H9 (cell line): ENCODE measurements around the gene YTHDC2. TPM values are rescaled to one million over a fixed set of nuclear protein-coding genes. Genes with fewer than 3 reads are reported as not detected.

ENCODE experiments used
- DNase-seq: peaks from one replicate; pipeline ENCODE4 v3.0.0-alpha.2; 2017
- H2AFZ ChIP-seq: one replicate; pipeline ENCODE4 v1.6.1; 2013; ENCODE audit warnings: mild to moderate bottlenecking, low read length, control low read depth, moderate library complexity
- H2AK5ac ChIP-seq: 2 replicates; pipeline ENCODE4 v1.6.1; 2013; ENCODE audit warnings: low read length, control low read depth, mixed read lengths; ENCODE audit not compliant: insufficient read length
- H2BK120ac ChIP-seq: one replicate; pipeline ENCODE4 v1.6.1; 2013; ENCODE audit warnings: low read depth, mild to moderate bottlenecking, low read length, control low read depth, inconsistent platforms; ENCODE audit not compliant: poor library complexity, severe bottlenecking
- H2BK12ac ChIP-seq: 2 replicates; pipeline ENCODE4 v1.6.1; 2013; ENCODE audit warnings: low read length, control low read depth, mixed read lengths, low read depth; ENCODE audit not compliant: insufficient read length
- H2BK15ac ChIP-seq: 2 replicates; pipeline ENCODE4 v1.6.1; 2013; ENCODE audit warnings: low read depth, low read length, control low read depth
- H2BK20ac ChIP-seq: one replicate; pipeline ENCODE4 v1.6.1; 2013; ENCODE audit warnings: low read depth, mild to moderate bottlenecking, low read length, control low read depth, inconsistent platforms; ENCODE audit not compliant: poor library complexity, severe bottlenecking
- H2BK5ac ChIP-seq: 2 replicates; pipeline ENCODE4 v1.6.1; 2013; ENCODE audit warnings: low read length, control low read depth, mixed read lengths; ENCODE audit not compliant: insufficient read length
- H3K14ac ChIP-seq: 2 replicates; pipeline ENCODE4 v1.6.1; 2013; ENCODE audit warnings: low read length, control low read depth; ENCODE audit not compliant: insufficient read depth
- H3K18ac ChIP-seq: 2 replicates; pipeline ENCODE4 v1.6.1; 2013; ENCODE audit warnings: low read depth, mild to moderate bottlenecking, mixed read lengths, low read length, control low read depth; ENCODE audit not compliant: insufficient read length
- H3K23ac ChIP-seq: 2 replicates; pipeline ENCODE4 v1.6.1; 2013; ENCODE audit warnings: low read length, control low read depth, mixed read lengths, low read depth; ENCODE audit not compliant: insufficient read length
- H3K23me2 ChIP-seq: 2 replicates; pipeline ENCODE4 v1.6.1; 2013; ENCODE audit warnings: low read depth, mild to moderate bottlenecking, mixed read lengths, low read length, control low read depth; ENCODE audit not compliant: insufficient read length, poor library complexity, severe bottlenecking
- H3K27ac ChIP-seq: 2 replicates; pipeline ENCODE4 v1.5.1; 2013; ENCODE audit warnings: low read length, control low read depth, mixed read lengths, low read depth; ENCODE audit not compliant: insufficient read length
- H3K27me3 ChIP-seq: 2 replicates; pipeline ENCODE4 v1.6.1; 2013; ENCODE audit warnings: low read length, control low read depth, inconsistent platforms; ENCODE audit not compliant: insufficient read depth
- H3K4ac ChIP-seq: 2 replicates; pipeline ENCODE4 v1.6.1; 2013; ENCODE audit warnings: low read depth, mild to moderate bottlenecking, control low read depth, inconsistent platforms, low read length, moderate library complexity
- H3K4me1 ChIP-seq: 2 replicates; pipeline ENCODE4 v1.6.1; 2013; ENCODE audit warnings: low read length, control low read depth, inconsistent platforms; ENCODE audit not compliant: insufficient read depth
- H3K4me2 ChIP-seq: 2 replicates; pipeline ENCODE4 v1.6.1; 2013; ENCODE audit warnings: low read length, control low read depth, mixed read lengths; ENCODE audit not compliant: insufficient read length, insufficient read depth
- H3K56ac ChIP-seq: 2 replicates; pipeline ENCODE4 v1.6.1; 2013; ENCODE audit warnings: low read depth, mild to moderate bottlenecking, mixed read lengths, low read length, control low read depth; ENCODE audit not compliant: insufficient read length
- H3K79me1 ChIP-seq: 2 replicates; pipeline ENCODE4 v1.6.1; 2013; ENCODE audit warnings: low read depth, mild to moderate bottlenecking, moderate library complexity, low read length, control low read depth, inconsistent platforms; ENCODE audit not compliant: insufficient read depth, poor library complexity, severe bottlenecking
- H3K79me2 ChIP-seq: 2 replicates; pipeline ENCODE4 v1.6.1; 2013; ENCODE audit warnings: low read length, control low read depth, inconsistent platforms; ENCODE audit not compliant: insufficient read depth
- H3K9ac ChIP-seq: 2 replicates; pipeline ENCODE4 v1.6.1; 2013; ENCODE audit warnings: low read length, control low read depth, mixed read lengths; ENCODE audit not compliant: insufficient read length; ENCODE audit errors: extremely low read depth
- H3K9me3 ChIP-seq: one replicate; pipeline ENCODE4 v1.6.1; 2013; ENCODE audit warnings: low read depth, low read length, inconsistent platforms; ENCODE audit not compliant: control insufficient read depth
- H3T11ph ChIP-seq: one replicate; pipeline ENCODE4 v1.6.1; 2013; ENCODE audit warnings: mild to moderate bottlenecking, low read length, control low read depth, inconsistent platforms
- H4K20me1 ChIP-seq: one replicate; pipeline ENCODE4 v1.6.1; 2013; ENCODE audit not compliant: control insufficient read depth, insufficient read length, insufficient read depth
- H4K5ac ChIP-seq: 2 replicates; pipeline ENCODE4 v1.6.1; 2013; ENCODE audit warnings: low read depth, mild to moderate bottlenecking, mixed read lengths, low read length, control low read depth; ENCODE audit not compliant: insufficient read length
- H4K8ac ChIP-seq: replicated peaks from 2 replicates; pipeline ENCODE4 v1.6.1; 2013; ENCODE audit warnings: low read length, control low read depth, mixed read lengths, low read depth; ENCODE audit not compliant: insufficient read length
- H4K91ac ChIP-seq: 2 replicates; pipeline ENCODE4 v1.6.1; 2013; ENCODE audit warnings: low read depth, mild to moderate bottlenecking, moderate library complexity, mixed read lengths, low read length, control low read depth; ENCODE audit not compliant: insufficient read length
- H3K27ac Mint-ChIP-seq, 3 experiments: 2 replicates in 2 of 3; 3 replicates in 1 of 3; pipeline ENCODE4 v1.8.0; 2020 to 2021; ENCODE audit warnings: mixed read lengths in 3 of 3, mild to moderate bottlenecking in 1 of 3, moderate library complexity in 1 of 3
- H3K27me3 Mint-ChIP-seq: 2 replicates; pipeline ENCODE4 v1.8.0; 2021; ENCODE audit warnings: low read depth, mild to moderate bottlenecking, moderate library complexity, mixed read lengths
- H3K36me3 Mint-ChIP-seq, 3 experiments: 2 replicates in 2 of 3; 3 replicates in 1 of 3; pipeline ENCODE4 v1.8.0; 2020 to 2021; ENCODE audit warnings: low read depth in 3 of 3, mixed read lengths in 3 of 3; ENCODE audit not compliant: insufficient read depth in 1 of 3
- H3K4me1 Mint-ChIP-seq, 2 experiments: 2 replicates each; pipeline ENCODE4 v1.8.0; 2020; ENCODE audit warnings: mixed read lengths in 2 of 2
- H3K4me3 Mint-ChIP-seq, 2 experiments: 2 replicates in 1 of 2; 3 replicates in 1 of 2; pipeline ENCODE4 v1.8.0; 2020 to 2021; ENCODE audit warnings: mild to moderate bottlenecking in 2 of 2, mixed read lengths in 2 of 2, moderate library complexity in 1 of 2
- H3K9me3 Mint-ChIP-seq, 2 experiments: 2 replicates in 1 of 2; 3 replicates in 1 of 2; pipeline ENCODE4 v1.8.0; 2020; ENCODE audit warnings: mild to moderate bottlenecking in 2 of 2, mixed read lengths in 2 of 2, moderate library complexity in 1 of 2
- WGBS: extraction: QIAGEN DNeasy Blood & Tissue Kit; methylation state at CpG from one replicate; pipeline ENCODE4 v1.1.7; 2013; ENCODE audit warnings: missing lambda C conversion rate, low lambda C conversion rate, mixed read lengths; ENCODE audit not compliant: insufficient read length; ENCODE audit errors: extremely low coverage; 5-methylcytosine and 5-hydroxymethylcytosine counted together
- total RNA-seq: library from RNA; stranded (reverse); gene quantifications from 2 replicates; pipeline ENCODE4 v1.2.1, GENCODE V29; 2021
- TF ChIP-seq, protein P1 (sequence below): fragments of 200-600 bp; sonication (generic); conservative IDR thresholded peaks from 3 replicates; pipeline ENCODE4 v1.8.0; 2021; ENCODE audit warnings: antibody characterized with exemption, mild to moderate bottlenecking

The YTHDC2 gene
- total RNA-seq, 1 experiment from 2014 or later = 22.5 TPM

DNA sequence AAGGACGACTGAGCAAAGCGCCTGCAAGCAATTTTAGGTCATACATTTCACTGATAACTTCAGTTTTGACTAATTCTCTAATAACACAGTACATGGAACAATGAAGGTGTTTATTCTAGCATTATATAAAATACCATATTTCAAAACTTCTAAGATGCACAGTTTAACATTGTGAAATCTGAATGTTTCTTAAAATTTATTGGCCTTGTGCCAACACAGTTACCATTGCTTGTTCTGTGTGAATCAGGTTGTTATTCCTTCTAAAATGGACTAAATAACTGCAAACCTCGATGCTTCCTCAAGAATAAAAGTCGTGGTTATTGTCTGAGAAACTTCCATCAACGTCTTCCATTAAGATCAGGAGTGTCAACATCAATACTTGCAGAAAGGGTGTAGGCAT, 33.3 kb upstream of the YTHDC2 start:
- H3K14ac ChIP-seq = no peak overlapping the region
- no peak overlapping the region for H2AK5ac ChIP-seq
- TF ChIP-seq, protein P1, sequence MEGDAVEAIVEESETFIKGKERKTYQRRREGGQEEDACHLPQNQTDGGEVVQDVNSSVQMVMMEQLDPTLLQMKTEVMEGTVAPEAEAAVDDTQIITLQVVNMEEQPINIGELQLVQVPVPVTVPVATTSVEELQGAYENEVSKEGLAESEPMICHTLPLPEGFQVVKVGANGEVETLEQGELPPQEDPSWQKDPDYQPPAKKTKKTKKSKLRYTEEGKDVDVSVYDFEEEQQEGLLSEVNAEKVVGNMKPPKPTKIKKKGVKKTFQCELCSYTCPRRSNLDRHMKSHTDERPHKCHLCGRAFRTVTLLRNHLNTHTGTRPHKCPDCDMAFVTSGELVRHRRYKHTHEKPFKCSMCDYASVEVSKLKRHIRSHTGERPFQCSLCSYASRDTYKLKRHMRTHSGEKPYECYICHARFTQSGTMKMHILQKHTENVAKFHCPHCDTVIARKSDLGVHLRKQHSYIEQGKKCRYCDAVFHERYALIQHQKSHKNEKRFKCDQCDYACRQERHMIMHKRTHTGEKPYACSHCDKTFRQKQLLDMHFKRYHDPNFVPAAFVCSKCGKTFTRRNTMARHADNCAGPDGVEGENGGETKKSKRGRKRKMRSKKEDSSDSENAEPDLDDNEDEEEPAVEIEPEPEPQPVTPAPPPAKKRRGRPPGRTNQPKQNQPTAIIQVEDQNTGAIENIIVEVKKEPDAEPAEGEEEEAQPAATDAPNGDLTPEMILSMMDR = no peak
- H3K79me1 ChIP-seq = no peaks in the 10 kb centered on the region
- no peak overlapping the region for H2BK20ac ChIP-seq
- no peak overlapping the region for H2BK15ac ChIP-seq
- H3K4me3 Mint-ChIP-seq = no peak overlapping the region
- no peak overlapping the region for H3K27ac ChIP-seq
- H3K79me2 ChIP-seq = no peaks in the 10 kb centered on the region
- no peak overlapping the region for H4K5ac ChIP-seq
- no peak overlapping the region for H3K23ac ChIP-seq
- H2BK120ac ChIP-seq = no peak overlapping the region
- no peak overlapping the region for H3K27ac Mint-ChIP-seq
- no peak overlapping the region for H2BK12ac ChIP-seq
- H3K56ac ChIP-seq = no peak overlapping the region
- no peak overlapping the region for H4K8ac ChIP-seq
- no peak overlapping the region for H3K4me2 ChIP-seq
- no CpG with 5 or more reads among the region's 5 CpGs for WGBS
- no peaks in the 10 kb centered on the region for H3K9me3 ChIP-seq
- no peak overlapping the region for H3K4ac ChIP-seq
- H3K18ac ChIP-seq = no peak overlapping the region
- no peaks in the 10 kb centered on the region for H4K20me1 ChIP-seq
- no peak overlapping the region for H3K9ac ChIP-seq
- H3K4me1 Mint-ChIP-seq = peaks cover 7% of the 10 kb centered on the region in 2 experiments; a peak in 3 of 4 replicates
- H2BK5ac ChIP-seq = no peak overlapping the region
- H3K4me1 ChIP-seq = no peaks in the 10 kb centered on the region
- H3K9me3 Mint-ChIP-seq = peaks cover 0 to 4% of the 10 kb centered on the region in 2 experiments; a peak in 4 of 5 replicates
- peaks cover under 1% of the 10 kb centered on the region; the same call in 1 of the 2 replicates for H3K27me3 Mint-ChIP-seq
- H3K27me3 ChIP-seq = no peaks in the 10 kb centered on the region
- no peak overlapping the region for H4K91ac ChIP-seq
- DNase-seq = no peak
- peaks cover 0 to 8% (median 1%) of the 10 kb centered on the region in 3 experiments; a peak in 2 of 7 replicates for H3K36me3 Mint-ChIP-seq
- H3T11ph ChIP-seq = no peak overlapping the region
- H2AFZ ChIP-seq = no peak overlapping the region
- no peaks in the 10 kb centered on the region for H3K23me2 ChIP-seq
